ENCODE measurements around the gene KRT14.

GRCh38 chr17:41629826-41630670 lies 43.4 kb upstream of the KRT14 start:
- TF ChIP-seq POLR2A (IDR thresholded peaks at IDR 0.05): no peak
- TF ChIP-seq CTCF (IDR thresholded peaks at IDR 0.05): no peak
